AG10803 (cell line): Measurements from ENCODE around the gene ITSN1.

Source experiments
- DNase-seq: peaks from one replicate; pipeline ENCODE4 v3.0.0; 2010; ENCODE audit warnings: low read depth
- H3K4me3 ChIP-seq: 2 replicates; pipeline ENCODE4 v1.5.1; 2011; ENCODE audit warnings: mild to moderate bottlenecking, low read length, control low read depth
- TF ChIP-seq, protein P1 (sequence below): conservative IDR thresholded peaks from 2 replicates; pipeline ENCODE4 v1.5.1; 2011; ENCODE audit warnings: mild to moderate bottlenecking, low read length, control low read depth, inconsistent platforms

The ITSN1 gene

DNA sequence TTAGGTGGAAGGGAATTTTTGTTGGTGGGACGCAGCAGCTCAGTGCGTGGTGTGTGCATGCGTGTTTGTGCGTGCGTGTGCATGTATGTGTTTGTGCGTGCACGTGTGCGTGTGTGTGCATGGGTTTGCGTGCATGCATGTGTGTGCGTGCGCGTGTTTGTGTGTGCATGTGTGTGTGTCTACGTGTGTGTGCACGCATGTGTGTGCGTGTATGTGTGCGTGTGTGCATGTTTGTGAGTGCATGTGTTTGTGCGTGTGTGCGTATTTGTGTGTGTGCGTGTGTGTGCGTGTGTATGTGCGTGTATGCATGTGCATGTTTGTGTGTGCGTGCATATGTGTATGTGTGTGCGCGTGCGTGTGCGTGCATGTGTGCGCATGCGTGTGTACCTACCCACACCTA, 253.1 kb downstream of the ITSN1 start:
- DNase-seq: no peak
- TF ChIP-seq, protein P1, sequence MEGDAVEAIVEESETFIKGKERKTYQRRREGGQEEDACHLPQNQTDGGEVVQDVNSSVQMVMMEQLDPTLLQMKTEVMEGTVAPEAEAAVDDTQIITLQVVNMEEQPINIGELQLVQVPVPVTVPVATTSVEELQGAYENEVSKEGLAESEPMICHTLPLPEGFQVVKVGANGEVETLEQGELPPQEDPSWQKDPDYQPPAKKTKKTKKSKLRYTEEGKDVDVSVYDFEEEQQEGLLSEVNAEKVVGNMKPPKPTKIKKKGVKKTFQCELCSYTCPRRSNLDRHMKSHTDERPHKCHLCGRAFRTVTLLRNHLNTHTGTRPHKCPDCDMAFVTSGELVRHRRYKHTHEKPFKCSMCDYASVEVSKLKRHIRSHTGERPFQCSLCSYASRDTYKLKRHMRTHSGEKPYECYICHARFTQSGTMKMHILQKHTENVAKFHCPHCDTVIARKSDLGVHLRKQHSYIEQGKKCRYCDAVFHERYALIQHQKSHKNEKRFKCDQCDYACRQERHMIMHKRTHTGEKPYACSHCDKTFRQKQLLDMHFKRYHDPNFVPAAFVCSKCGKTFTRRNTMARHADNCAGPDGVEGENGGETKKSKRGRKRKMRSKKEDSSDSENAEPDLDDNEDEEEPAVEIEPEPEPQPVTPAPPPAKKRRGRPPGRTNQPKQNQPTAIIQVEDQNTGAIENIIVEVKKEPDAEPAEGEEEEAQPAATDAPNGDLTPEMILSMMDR: no peak
- H3K4me3 ChIP-seq: no peak overlapping the region

DNA sequence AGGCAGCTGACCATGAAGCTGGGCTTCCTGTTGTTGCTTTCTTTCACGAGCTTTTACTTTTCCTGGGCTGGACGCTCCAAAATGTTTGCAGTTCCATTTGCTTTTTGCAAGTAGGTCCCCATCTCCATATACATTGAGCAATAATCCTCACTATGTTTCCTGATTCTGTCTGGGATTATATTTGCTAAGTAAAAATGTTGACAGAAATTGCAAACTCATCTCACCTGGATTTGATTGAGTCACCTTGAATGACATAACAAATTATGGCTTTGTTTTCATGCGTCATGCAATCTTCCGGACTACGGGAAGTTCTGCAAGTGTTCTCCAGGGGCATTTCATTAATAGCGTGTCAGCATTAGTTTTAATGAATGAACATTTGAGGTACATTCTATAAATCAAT, 254.4 kb downstream of the ITSN1 start:
- H3K4me3 ChIP-seq: no peak overlapping the region
- no peak for DNase-seq
- TF ChIP-seq, protein P1: no peak

DNA sequence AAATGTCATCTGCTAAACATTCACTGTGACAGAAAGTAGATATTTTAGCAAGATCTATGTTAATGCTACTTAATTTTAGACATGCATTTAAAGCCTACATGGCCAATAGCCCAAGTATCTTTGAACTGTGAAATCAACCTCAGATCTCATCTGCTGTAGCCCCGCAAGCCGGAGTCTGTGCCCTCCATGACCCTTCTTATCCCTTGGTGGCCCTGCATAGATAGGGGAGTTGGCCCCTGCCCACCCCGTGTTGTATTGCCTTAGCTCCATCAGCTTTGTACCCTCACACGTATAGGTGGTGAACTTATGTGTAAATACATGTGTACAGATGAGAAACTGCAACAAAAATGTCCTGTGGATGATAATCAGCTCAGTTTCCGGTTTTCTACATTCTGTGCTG, 254.8 kb downstream of the ITSN1 start:
- DNase-seq: no peak
- TF ChIP-seq, protein P1: no peak

GRCh38 chr21:33897739-33898138, 255.4 kb downstream of the ITSN1 start:
- TF ChIP-seq, protein P1: no peak
- no peak overlapping the region for H3K4me3 ChIP-seq
- DNase-seq: no peak

More for the DNA sequence above, 254.8 kb downstream of the ITSN1 start:
- no peak overlapping the region for H3K4me3 ChIP-seq

GRCh38 chr21:33898586-33898985, 256.3 kb downstream of the ITSN1 start:
- DNase-seq: peak; percentile 34
- no peak overlapping the region for H3K4me3 ChIP-seq
- TF ChIP-seq, protein P1: no peak

DNA sequence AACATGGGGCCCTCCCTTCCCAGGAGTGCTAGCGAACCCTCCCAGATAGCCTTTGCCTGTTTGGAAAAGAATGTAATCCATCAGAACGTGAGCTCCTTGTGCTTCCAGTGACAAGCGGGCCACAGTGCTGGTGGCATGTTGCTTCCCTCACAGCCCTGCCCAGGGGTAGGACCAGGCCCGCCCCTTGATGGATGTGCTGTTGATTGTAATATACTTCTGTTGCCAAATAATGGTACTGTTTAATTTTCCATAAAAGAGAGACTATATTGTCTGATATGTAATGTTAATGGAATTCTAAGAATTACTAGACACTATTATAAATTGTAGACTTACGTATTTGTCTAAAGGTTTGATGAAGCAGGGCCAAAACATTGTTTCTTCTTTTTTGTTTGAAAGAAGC, 256.9 kb downstream of the ITSN1 start:
- no peak overlapping the region for H3K4me3 ChIP-seq
- TF ChIP-seq, protein P1: no peak
- peak; percentile 38 for DNase-seq

DNA sequence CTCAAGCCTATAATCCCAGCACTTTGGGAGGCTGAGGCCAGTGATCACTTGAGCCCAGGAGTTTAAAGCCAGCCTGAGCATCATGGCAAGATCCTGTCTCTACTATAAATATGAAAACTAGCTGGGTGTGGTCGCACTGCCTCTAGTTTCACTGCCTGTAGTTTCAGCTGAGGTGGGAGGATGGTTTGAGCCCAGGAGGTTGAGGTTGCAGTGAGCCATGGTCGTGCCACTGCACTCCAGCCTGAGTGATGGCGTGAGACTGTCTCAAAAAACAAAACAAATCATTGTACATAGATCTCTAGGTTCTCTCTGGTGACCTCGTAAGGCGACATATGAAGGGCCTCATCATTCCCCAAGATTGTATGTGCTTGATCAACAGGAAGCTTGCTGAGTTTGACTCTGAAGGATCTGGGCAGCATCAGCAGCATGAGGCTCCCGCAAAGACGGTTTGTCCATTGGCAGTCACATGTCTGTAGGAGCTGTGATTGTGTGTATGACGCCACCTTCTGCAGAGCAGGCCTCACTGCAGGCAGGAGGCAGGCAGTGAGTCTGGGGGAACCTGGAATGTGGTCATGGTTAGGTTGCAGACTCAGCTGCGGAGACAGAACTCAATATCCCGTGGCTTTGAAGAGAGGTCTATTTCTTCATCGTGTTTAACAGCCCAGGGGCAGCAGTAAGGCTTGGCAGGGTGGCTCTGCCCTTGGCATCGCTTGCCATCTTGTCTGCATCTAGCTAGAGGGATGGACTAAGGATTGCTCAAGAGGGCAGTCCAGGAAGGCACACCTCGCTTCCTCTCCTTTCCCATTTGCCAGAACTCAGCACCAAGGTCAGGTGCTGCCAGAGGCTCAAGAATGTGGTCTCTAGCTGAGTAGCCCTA, 259.3 kb downstream of the ITSN1 start:
- no peak overlapping the region for H3K4me3 ChIP-seq
- TF ChIP-seq, protein P1: peak; percentile 79
- DNase-seq: peak; percentile 74
